NCI-H446 (cell line): ENCODE results near the gene DNAJC16.
A peak's percentile ranks its signal among the peaks of the same experiment; 100 is the strongest.
"Not testable (repeated sequence)": the region's sequence is repeated elsewhere in the genome, so short reads cannot be mapped to it uniquely, and the experiment has no call there.

ENCODE experiments used
- DNase-seq, 2 experiments: peaks; one replicate each; lab custom pipeline; 2025; lab: John Stamatoyannopoulos, UW

DNAJC16 gene

DNA sequence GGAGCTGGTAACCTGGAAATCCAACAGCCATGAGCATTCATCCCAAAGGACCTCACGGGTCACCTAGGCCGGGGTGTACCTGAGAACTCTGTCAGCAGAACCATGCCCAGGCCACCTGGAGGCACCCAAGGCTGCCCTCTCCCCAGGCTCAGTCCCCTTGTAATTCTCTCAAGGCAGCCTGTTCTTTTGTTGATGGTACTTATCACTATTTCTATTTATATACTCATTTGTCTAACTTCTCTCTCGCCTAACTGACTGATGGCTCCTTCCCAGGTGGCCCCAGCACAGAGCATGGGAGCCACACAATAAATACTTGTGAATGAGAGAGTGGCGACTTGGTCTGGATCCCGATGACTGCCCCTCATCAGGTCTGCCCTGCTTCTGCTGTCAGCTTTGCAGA lies 19.4 kb upstream of the DNAJC16 start:
- no peak for DNase-seq

DNA sequence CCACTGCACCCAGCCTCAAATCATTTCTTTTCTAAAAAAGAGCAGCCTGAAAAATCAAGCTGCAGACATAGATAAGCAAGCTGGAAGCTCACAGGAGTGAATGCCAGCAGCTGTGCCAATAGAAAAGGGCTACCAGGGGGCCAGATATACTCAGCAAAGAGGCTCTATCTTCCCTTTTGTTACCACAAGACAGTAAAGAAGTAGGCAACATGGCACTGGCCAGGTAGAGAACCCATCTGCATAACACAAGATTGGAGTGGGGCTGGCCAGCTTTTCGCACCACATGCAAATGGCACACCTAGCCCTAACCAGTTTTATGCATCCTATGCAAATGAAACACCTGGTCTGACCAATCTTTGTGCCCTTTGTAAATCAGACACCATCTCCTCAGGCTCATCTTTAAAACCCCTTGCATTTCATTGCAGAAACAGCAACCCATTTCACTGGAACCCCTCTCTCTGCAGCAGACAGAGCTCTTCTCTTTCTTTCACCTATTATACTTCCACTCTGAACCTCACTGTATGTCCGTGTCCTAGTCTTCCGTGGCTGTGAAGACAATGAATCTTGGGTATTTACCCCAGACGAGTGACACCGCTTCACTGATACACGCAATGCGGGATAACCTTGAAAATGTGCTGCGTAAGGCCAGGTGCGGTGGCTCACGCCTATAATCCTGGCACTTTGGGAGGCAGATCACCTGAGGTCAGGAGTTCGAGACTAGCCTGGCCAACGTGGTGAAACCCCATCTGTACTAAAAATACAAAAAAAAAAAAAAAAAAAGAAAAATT lies 17.8 kb upstream of the DNAJC16 start:
- no peak for DNase-seq

DNA sequence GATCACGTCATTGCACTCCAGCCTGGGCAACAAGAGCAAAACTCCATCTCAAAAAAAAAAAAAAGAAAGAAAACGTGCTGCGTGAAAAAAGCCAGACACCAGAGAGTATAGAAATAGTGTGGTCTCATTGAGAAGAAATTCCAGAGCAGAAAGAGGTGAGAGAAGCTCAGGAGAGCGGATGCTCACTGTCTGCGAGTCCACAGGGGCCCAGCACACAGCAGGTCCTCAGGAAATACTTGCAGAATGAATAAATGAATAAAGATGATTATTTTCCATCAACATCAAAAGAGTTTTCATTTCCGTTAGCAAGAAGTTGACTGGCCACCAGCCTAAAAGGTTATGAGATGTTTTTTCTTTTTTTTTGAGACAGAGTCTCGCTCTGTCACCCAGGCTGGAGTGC lies 17.1 kb upstream of the DNAJC16 start:
- no peak for DNase-seq

DNA sequence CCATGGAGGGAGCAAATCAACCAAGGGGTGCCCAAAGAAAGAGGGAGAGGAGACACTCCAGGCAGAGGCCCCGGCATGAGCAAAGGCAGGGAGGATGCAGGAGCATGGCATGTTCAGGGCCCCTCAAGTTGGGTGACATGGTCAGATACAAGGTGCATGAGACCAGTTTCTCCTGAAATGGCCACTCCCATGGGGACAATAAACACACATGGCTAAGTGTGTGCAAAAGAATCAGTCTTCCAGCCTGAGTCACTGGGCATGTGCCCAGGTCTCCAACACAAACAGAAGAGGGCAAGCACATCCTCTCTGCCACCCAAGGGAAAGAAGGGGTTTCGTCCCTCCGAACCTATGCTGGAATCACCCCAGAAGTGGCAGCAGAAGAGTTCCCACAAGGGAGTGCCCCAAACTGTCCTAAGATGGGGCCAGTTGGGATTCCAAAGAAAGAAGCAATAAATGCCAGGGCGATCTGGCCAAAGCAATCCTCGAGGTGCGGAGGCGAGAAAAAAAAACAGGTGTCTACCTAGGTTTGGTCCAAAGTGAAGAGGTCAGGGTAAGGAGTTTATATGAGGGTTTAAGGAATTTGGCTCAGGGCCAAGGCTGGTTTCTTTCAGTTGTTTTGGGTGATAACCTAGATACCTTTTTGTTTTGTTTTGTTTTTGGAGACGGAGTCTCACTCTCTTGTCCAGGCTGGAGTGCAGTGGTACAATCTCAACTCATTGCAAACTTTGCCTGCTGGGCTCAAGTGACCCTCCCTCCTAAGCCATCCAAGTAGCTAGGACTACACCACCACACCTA lies 15.8 kb upstream of the DNAJC16 start:
- no peak for DNase-seq

DNA sequence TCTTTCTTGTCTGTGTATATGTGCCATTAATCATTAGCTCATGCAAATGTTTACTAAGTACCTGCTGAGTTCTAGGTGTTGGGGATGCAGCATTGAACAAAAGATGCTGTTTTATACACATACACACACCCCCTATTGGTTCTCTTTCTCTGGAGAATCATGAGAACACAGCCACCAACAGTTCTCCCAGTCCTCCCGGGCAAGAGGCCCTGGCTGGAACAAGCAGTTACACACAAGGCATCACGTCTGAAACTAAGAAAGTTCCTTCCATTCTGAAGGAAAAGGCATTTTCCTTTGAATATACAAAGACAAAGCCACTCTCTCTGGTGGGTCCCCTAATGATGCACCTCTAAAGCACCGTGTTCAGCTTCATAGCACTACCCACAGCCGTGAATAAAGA lies 13.5 kb upstream of the DNAJC16 start:
- DNase-seq: no peak

DNA sequence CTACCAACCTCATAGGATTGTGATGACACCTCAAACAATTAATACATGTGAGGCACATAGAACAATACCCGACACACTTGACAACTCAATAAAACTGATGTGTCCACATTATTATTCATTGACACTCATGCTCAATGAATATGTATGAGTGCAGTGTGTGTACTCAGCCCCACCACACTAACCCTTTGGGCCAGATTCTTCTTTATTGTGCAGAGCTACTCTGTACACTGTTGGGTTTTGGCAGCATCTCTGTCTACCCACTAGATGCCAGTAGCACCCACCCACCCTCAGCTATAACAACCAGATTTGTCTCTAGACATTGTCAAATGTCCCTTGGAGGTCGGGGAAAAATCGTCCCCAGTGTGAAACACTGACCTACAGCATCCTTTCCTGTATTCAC lies 12.7 kb upstream of the DNAJC16 start:
- no peak for DNase-seq

DNA sequence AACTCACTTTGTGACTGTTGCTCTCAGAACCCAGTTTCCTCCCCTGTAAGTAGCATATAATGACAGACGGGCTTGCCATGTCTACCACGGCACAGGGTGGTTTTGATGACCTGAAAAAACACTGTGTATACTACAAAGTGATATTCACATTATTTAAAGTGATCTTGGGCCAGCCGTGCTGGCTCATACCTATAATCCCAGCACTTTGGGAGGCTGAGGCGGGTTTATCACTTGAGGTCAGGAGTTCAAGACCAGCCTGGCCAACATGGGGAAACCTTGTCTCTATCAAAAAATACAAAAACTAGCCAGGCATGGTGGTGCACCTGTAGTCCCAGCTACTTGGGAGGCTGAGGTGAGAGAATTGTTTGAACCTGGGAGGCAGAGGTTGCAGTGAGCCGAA lies 12.1 kb upstream of the DNAJC16 start:
- not testable (repeated sequence) for DNase-seq

DNA sequence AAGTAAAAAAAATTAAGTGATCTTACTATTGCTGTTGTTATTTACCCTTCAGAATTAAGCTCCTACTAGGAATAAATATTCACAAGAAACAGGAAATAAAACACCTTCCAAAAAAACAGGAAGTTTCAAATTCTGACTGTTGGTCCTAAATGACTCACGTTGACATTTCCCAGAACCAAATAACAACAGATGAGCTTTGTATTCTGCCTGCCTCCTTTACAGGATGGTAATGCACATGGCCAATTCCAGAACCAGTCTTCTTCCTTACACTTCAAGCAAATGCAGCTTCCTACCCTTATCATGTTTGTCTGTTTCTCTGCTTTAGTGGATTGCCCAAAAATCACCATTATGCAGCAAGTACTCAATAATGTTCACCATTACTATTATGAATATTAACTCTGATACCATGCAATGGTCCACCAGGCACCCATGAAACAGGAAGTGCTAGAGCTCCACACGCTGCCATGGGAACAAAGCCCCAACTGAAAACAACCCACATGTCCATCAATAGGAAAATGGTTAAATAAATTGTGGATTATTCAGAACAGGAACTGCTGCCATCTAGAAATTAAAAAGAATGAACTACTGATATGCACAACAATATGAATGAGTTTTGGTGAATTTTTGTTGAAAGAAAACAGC lies 11.5 kb upstream of the DNAJC16 start:
- DNase-seq: no peak

DNA sequence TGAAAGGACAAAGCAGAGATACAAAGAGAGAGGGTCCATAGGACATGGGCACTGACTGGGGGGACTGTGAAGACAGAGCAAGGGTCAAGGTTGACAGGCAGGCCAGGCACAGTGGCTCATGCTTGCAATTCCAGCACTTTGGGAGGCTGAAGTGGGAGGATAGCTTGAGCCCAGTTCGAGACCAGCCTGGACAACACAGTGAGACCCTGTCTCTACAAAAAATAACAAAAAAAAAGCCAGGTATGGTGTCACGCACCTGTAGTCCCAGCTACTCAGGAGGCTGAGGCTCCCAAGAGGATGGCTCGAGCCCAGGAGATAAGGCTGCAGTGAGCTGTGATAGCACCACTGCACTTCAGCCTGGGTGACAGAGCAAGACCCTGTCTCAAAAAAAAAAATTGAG lies 7.0 kb upstream of the DNAJC16 start:
- no peak for DNase-seq

DNA sequence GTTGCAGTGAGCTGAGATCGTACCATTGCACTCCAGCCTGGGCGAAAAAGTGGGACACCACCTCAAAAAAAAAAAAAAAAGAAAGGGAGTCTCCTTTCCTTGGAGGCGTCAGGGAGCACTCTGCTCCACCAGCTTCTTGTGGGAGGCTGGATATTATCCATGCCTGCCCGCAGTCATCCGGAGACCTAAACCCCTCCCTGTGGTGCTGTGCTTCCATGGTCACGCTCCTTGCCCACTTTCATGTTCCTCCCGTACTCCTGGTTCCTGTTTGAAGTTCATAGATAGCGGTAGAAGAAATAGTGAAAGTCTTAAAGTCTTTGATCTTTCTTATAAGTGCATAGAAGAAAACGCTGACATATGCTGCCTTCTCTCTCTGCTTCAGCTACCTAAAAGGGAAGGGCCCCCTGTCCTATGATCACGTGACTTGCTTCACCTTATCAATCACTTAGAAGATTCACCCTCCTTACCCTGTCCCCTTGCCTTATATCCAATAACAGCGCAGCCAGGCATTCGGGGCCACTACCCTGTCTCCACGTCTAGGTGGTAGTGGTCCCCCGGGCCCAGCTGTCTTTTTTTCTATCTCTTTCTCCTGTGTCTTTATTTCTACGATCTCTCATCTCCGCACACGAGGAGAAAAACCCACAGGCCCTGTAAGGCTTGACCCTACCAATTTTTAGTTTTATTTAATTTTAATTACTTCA lies 5.3 kb upstream of the DNAJC16 start:
- not testable (repeated sequence) for DNase-seq

DNA sequence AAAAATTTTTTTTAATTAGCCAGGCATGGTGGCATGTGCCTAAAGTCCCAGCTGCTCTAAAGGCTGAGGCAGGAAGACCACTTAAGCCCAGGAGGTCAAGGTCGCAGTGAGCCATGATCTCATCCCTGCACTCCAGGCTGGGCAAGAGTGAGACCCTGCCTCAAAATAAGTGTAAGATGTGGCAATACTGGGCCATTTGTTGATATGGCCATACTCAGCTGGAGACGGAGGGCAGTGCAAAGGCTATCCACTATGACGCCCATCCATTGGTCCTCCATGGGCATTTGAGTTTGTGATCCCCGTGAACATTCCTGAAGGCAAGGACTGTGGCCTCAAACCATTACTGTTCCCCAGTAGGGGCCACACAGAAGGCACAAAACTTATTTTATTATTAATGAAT lies 4.1 kb upstream of the DNAJC16 start:
- DNase-seq: no peak

DNA sequence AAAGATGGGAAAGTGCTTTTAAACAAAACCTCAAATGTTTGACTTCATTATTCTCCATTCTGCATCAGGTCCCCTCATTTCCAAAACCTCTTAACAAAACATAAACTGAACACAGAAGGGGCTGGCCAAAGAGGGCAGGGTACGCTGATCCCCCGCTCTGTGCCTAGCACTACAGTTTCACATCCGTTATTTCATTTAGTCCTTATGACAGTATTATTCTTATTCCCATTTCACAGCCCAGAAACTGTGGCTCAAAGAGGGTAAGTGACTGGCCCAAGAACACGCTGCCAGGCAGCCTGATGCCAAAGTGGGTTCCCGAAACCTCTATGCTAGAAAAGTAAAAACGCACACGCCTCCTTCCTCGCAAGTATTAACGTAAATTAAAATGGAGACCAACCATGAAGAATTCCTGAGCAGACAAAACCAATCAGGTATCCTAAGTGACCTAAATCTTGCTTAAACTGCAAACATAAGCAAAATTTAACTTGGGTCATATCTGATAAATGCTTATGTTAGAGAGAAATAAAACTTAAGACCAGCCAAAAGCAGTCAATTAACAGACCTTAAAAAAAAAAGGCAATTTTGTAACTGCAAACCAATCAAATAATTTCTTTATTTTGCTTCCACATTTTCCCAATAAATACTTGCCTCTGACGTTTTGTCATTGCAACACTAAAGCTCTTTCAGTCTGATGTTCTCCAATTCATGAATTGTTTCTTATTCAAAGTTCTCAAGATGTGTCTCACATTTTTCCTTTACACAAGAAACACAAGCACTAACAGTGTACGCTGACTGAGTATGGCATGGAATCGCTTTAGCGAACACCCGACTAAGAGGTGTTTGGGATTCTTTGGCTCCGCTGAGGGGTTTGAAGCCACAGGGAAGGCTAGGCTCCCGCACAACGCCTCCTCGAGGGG lies 3.3 kb upstream of the DNAJC16 start:
- no peak for DNase-seq

DNA sequence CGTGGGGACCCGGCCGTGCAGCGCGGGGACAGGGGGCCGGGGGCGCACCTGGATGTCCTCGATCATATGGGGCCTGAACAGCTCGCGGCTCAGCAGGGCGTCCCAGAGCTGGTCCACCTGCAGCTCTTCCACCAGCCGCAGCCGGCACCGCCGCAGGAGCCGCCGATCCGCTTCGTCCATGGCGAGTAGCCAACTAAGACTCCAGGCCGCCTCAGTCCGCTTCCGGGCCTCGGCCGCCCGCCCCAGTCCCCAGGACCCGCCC lies 2.7 kb upstream of the DNAJC16 start, which contains the start of gene CASP9:
TSS of gene CASP9 (minus strand) at position 195 of the 262 bp plus-strand sequence. CDS start at position 180, 15 bp downstream.
- no peak for DNase-seq

DNA sequence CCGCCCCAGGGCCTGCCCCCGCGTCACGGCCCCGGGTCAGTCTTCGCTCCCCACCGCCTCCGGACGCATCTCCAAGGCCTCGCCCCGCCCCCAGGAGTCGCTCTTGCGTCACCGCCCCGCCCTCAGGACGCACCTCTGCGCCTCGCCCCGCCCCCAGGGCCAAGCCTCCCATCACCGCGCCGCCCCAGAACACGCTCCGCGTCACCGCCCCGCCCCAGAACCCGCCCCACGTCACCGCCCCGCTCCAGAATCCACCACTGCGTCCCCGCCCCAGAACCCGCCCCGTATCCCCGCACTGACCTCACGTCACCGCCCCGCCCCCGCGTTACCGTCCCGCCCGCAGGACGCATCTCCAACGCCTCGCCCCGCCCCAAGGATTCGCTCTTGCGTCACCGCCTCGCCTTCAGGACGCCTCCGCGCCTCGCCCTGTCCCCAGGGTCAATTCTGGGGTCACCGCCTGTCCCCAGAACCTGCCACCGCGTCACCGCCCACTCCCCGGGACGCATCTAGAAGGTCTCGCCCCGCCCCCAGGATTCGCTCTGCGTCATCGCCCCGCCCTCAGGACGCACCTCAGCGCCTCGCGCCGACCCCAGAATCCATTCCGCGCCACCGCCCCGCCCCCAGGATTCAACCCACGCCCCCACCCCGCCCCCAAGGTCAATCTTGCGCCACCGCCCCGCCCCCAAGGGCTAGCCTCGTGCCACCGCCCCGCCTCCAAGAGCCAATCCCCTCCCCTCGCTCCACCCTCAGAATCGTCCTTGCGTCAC lies 2.2 kb upstream of the DNAJC16 start:
- DNase-seq: peak; percentile 99

DNA sequence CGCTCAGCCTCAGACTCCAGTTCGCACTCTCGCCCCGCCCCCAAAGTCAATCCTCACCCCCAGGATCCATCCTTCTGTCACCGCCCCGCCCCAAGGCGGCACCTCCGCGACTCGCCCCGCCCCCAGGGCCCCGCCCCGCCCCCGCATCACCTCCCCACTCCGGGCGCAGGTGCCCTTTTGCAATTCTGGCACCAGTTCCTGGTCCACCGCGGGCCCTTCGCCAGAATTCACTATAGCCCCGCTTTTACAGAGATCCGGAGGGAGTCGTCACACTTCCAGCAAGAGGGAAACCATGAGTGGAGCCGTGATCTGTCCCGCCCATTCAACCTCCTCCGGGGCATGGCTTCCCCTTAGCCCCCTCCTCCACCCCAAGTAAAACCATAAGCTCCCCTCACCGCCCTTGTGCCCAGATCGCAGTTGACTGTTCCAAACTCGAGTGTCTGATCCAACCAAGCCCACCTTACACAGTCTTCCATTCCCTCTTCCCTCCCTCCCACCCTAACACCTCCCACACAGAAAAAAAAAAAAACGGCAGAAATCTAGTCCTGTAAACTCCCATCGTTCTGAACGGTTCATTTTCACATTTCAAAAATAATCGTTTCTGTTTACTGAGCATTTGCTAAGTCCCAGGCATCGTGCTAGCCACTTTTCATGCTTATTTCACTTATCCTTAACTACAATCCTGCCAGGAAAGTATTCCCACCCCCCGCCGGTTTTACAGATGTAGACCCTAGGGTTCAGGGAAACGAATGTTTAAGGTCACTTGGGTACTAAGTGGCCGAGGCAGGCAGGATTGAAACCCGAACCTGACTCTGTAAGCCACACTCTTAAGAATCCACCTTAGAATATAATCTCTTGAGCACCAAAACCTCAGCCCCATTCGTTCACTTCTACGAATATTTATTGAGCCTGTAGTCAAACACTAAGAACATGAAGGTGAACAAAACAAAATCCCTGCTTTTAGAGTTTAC lies 1.3 kb upstream of the DNAJC16 start:
- peak in 1 of 2 experiments; percentile 50 for DNase-seq

DNA sequence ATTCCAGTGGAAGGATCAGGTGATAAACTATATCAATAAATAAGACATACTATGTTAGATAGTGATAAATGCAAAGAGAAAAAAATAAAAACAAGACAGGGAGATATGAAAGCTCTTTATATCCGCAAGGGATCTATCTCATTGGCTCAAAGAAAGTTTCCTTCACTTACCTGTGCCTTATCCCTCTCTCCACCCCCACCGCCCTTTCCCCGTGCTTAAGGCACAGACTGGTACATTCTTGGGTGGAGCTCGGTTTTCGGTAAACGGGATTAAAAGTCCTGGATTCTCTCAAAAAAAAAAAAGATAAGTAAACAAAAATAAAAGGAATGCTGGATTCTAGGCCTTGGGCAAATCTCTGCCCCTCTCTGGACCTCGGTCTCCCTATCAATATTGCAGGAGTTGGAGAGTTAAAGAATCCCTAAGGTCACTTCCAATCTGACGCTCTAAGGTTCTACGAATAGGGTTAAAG lies 593 bp upstream of the DNAJC16 start:
- DNase-seq: no peak

DNA sequence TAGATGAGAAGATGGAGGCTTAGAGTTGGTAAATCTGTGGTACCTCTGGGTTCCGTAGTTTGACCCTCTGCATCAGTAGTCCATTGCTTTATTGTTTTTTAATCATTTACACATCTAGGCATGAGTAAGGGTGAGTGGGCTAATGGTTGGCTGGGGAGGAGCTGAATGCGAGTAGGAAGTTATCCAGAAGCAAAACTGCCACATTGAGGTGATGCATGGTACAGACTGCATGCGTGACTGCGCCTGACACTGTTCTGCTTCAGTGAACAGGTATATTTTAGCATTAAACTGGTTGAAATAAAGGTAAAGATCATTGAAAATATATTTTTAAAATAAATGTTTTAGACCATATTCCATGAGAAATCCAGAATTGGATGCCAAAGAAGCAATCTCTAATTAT lies 4.4 kb downstream of the DNAJC16 start:
- no peak for DNase-seq

DNA sequence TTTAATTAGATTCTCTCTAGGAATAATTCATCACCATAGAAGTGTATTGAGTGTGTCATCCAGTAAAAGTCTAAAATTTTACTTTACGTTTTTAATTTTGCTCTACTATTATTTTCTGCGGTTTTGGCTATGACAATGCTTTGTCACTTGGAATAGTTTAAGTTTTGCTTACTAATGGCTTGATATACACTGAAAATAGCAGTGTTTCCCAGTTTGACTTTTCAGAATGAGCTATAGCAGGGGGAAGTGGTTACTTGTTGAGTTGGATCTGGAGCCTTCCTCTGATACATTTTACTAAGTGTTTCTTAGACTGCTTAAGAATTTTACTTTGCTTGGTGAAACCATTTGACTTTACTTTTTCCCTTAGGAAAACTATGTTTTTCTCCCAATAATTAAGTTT lies 5.0 kb downstream of the DNAJC16 start:
- no peak for DNase-seq

DNA sequence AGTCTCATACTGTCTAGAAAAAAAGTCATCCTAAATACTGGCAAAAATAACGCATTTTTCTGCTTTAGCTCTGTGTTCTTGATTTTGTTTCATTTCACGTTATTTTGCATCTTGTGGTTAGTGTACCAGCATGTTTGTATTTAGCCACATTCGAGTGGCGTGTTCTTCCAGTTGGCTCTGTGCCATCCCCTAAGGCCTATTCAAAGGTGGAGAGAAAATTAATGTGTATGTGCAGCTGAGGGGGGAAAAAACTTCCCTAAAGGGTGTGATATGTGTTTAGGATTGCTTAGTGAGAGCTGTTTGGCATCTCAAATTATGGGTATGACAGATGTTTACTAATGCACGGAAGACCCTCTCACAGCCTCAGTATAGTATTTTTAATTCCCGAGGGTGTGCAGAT lies 12.1 kb downstream of the DNAJC16 start:
- DNase-seq: no peak
